CD14-positive monocyte (primary cell): ENCODE measurements around the gene TRIM40. TPM values are rescaled to one million over a fixed set of nuclear protein-coding genes. Genes with fewer than 3 reads are reported as not detected.

ENCODE experiments used
- DNase-seq, 3 donors: peaks; one replicate each; pipeline ENCODE4 v3.0.0-alpha.2; 2011 to 2022
- H2AFZ ChIP-seq: 2 replicates; pipeline ENCODE4 v1.6.0; 2012; ENCODE audit warnings: mild to moderate bottlenecking, low read depth, low read length, inconsistent platforms; ENCODE audit not compliant: insufficient read depth, poor library complexity, severe bottlenecking
- H3K27ac ChIP-seq, 2 donors: 1 replicate in 1 of 2; 2 replicates in 1 of 2; pipeline ENCODE4 v1.5.1; 2012 to 2013; ENCODE audit warnings: low read length in 2 of 2, control low read depth in 1 of 2, inconsistent platforms in 1 of 2, low read depth in 1 of 2, mild to moderate bottlenecking in 1 of 2
- H3K27me3 ChIP-seq, 2 donors: one replicate each; pipeline versions ENCODE4 v1.6.0 to v1.6.1; 2011 to 2013; ENCODE audit warnings: low read length in 2 of 2; ENCODE audit not compliant: control insufficient read depth in 2 of 2, insufficient read depth in 2 of 2
- H3K36me3 ChIP-seq, 2 donors: replicated peaks in 1 of 2; 1 replicate in 1 of 2; 2 replicates in 1 of 2; pipeline versions ENCODE4 v1.5.1 to v1.6.1; 2012 to 2013; ENCODE audit warnings: low read length in 2 of 2, control low read depth in 1 of 2, inconsistent platforms in 1 of 2, mild to moderate bottlenecking in 1 of 2; ENCODE audit not compliant: insufficient read depth in 2 of 2, control insufficient read depth in 1 of 2
- H3K4me1 ChIP-seq, 2 donors: 1 replicate in 1 of 2; 2 replicates in 1 of 2; pipeline versions ENCODE4 v1.5.1 to v1.6.1; 2012 to 2013; ENCODE audit warnings: low read length in 2 of 2, control low read depth in 1 of 2, inconsistent platforms in 1 of 2, mild to moderate bottlenecking in 1 of 2, moderate library complexity in 1 of 2; ENCODE audit not compliant: insufficient read depth in 2 of 2, control insufficient read depth in 1 of 2
- H3K4me2 ChIP-seq: replicated peaks from 2 replicates; pipeline ENCODE3; 2012; ENCODE audit warnings: low read length, moderate library complexity, mild to moderate bottlenecking; ENCODE audit not compliant: poor library complexity, severe bottlenecking; ENCODE audit errors: extremely low read depth
- H3K4me3 ChIP-seq, 3 experiments: fragments of 200-600 bp in 1 of 3; sonication (generic) in 1 of 3; replicated peaks in 1 of 3; 1 replicate in 2 of 3; 2 replicates in 1 of 3; pipeline ENCODE4 v1.5.1; 2011 to 2013; ENCODE audit warnings: low read length in 3 of 3, mild to moderate bottlenecking in 3 of 3, control low read depth in 2 of 3, low read depth in 2 of 3, inconsistent platforms in 1 of 3, moderate library complexity in 1 of 3
- H3K79me2 ChIP-seq: 2 replicates; pipeline ENCODE4 v1.6.0; 2012; ENCODE audit warnings: mild to moderate bottlenecking, control low read depth, inconsistent platforms, low read length, moderate library complexity; ENCODE audit not compliant: insufficient read depth
- H3K9ac ChIP-seq: 2 replicates; pipeline ENCODE4 v1.6.0; 2017; ENCODE audit warnings: low read length, mild to moderate bottlenecking; ENCODE audit not compliant: insufficient read depth, poor library complexity, severe bottlenecking
- H3K9me3 ChIP-seq, 2 donors: replicated peaks in 1 of 2; 1 replicate in 1 of 2; 2 replicates in 1 of 2; pipeline versions ENCODE4 v1.5.1 to v1.6.1; 2012 to 2013; ENCODE audit warnings: low read length in 2 of 2, control low read depth in 1 of 2; ENCODE audit not compliant: control insufficient read depth in 1 of 2, insufficient read depth in 1 of 2
- H4K20me1 ChIP-seq: 2 replicates; pipeline ENCODE4 v1.6.0; 2012; ENCODE audit warnings: mild to moderate bottlenecking, low read length, control low read depth, moderate library complexity; ENCODE audit not compliant: insufficient read depth
- H3K27ac Mint-ChIP-seq, 7 donors: one replicate each; pipeline ENCODE4 v1.8.0; 2020; ENCODE audit warnings: mild to moderate bottlenecking in 7 of 7, mixed read lengths in 7 of 7, moderate library complexity in 6 of 7, inconsistent platforms in 2 of 7
- H3K27me3 Mint-ChIP-seq, 3 donors: one replicate each; pipeline ENCODE4 v1.8.0; 2021 to 2022; ENCODE audit warnings: low read depth in 3 of 3, mild to moderate bottlenecking in 3 of 3, mixed read lengths in 3 of 3, moderate library complexity in 3 of 3, inconsistent platforms in 1 of 3
- H3K36me3 Mint-ChIP-seq, 2 donors: one replicate each; pipeline ENCODE4 v1.8.0; 2020; ENCODE audit warnings: mixed read lengths in 2 of 2, inconsistent platforms in 1 of 2, mild to moderate bottlenecking in 1 of 2
- H3K4me1 Mint-ChIP-seq: one replicate; pipeline ENCODE4 v1.8.0; 2020; ENCODE audit warnings: mild to moderate bottlenecking, mixed read lengths
- H3K4me3 Mint-ChIP-seq, 2 donors: one replicate each; pipeline ENCODE4 v1.8.0; 2020; ENCODE audit warnings: mild to moderate bottlenecking in 2 of 2, mixed read lengths in 2 of 2, moderate library complexity in 1 of 2
- H3K9me3 Mint-ChIP-seq, 7 donors: one replicate each; pipeline ENCODE4 v1.8.0; 2020 to 2022; ENCODE audit warnings: mixed read lengths in 7 of 7, mild to moderate bottlenecking in 6 of 7, moderate library complexity in 6 of 7, inconsistent platforms in 2 of 7
- CTCF ChIP-seq: fragments of 200-600 bp; IDR thresholded peaks from one replicate; pipeline ENCODE4 v1.8.0; 2022; ENCODE audit warnings: antibody characterized with exemption, mild to moderate bottlenecking
- WGBS: methylation state at CpG from one replicate; pipeline ENCODE4 v1.1.5; 2013; ENCODE audit warnings: missing lambda C conversion rate; ENCODE audit not compliant: insufficient coverage; 5-methylcytosine and 5-hydroxymethylcytosine counted together
- intact Hi-C, 2 donors: fragments of 100-400 bp; cut with micrococcal nuclease; formaldehyde crosslinking; loops; one replicate each; pipeline versions ENCODE4 v1.15.0 to v1.15.1; 2023
- polyA plus RNA-seq, 3 donors: library from polyadenylated mRNA; depleted of rRNA in 1 of 3; unstranded in 2 of 3; stranded (reverse) in 1 of 3; fragments of 300-500 nt in 2 of 3; fragments of >200 nt in 1 of 3; fragmentation: Illumina TruSeq in 2 of 3; gene quantifications; 1 replicate in 2 of 3; 2 replicates in 1 of 3; pipeline ENCODE4 v1.2.3, GENCODE V29; 2012 to 2021

Gene TRIM40
- polyA plus RNA-seq, 3 donors = not detected

GRCh38 chr6:30131947-30132497 is 3.9 kb upstream of the TRIM40 start:
- Histone ChIP-seq H3K9ac (no peak overlapping the region), H3K27ac (no peak overlapping the region), H3K9me3 (peaks cover 0 to 9% of the 10 kb centered on the region in 2 donors), H3K27me3 (peaks cover 41 to 67% of the 10 kb centered on the region in 2 donors), H3K79me2 (no peaks in the 10 kb centered on the region), H3K4me2 (no peak overlapping the region), H4K20me1 (no peaks in the 10 kb centered on the region), H3K4me3 (no peak overlapping the region), H3K4me1 (peaks cover 3 to 8% of the 10 kb centered on the region in 2 donors), H3K36me3 (no peaks in the 10 kb centered on the region), H2AFZ (no peak overlapping the region)
- H3K4me3 Mint-ChIP-seq = peak overlapping the region in 1 of 2 donors; percentile 73
- H3K27me3 Mint-ChIP-seq = peaks cover 59 to 63% (median 61%) of the 10 kb centered on the region in 3 donors
- no CpG with 5 or more reads among the region's 2 CpGs for WGBS
- no peak overlapping the region for H3K27ac Mint-ChIP-seq
- peaks cover 0 to 6% (median 2%) of the 10 kb centered on the region in 7 donors for H3K9me3 Mint-ChIP-seq
- TF ChIP-seq CTCF = no peak
- H3K4me1 Mint-ChIP-seq = peaks cover 15% of the 10 kb centered on the region
- intact Hi-C loops = loop anchor here in 1 of 2 donors (2.0 kb wide), 1 partner anchor 29 kb away; no protein-coding TSS in a partner anchor
- H3K36me3 Mint-ChIP-seq = peaks cover 0 to 2% of the 10 kb centered on the region in 2 donors
- no peak for DNase-seq

GRCh38 chr6:30135147-30135546 is 793 bp upstream of the TRIM40 start:
- Mint-ChIP-seq H3K27ac (no peak overlapping the region), H3K4me3 (no peak overlapping the region), H3K9me3 (peaks cover 0 to 2% (median 0%) of the 10 kb centered on the region in 7 donors), H3K27me3 (peaks cover 32 to 36% (median 34%) of the 10 kb centered on the region in 3 donors), H3K4me1 (peaks cover 9% of the 10 kb centered on the region), H3K36me3 (peaks cover 0 to 2% of the 10 kb centered on the region in 2 donors)
- H3K79me2 ChIP-seq = no peaks in the 10 kb centered on the region
- intact Hi-C loops = no loop called here
- H3K9me3 ChIP-seq = no peaks in the 10 kb centered on the region
- peaks cover 0 to 1% of the 10 kb centered on the region in 2 donors for H3K4me1 ChIP-seq
- no peaks in the 10 kb centered on the region for H4K20me1 ChIP-seq
- H3K4me2 ChIP-seq = no peak overlapping the region
- H3K27me3 ChIP-seq = peaks cover 20 to 36% of the 10 kb centered on the region in 2 donors
- WGBS = no CpG with 5 or more reads among the region's 2 CpGs
- no peaks in the 10 kb centered on the region for H3K36me3 ChIP-seq
- H2AFZ ChIP-seq = no peak overlapping the region
- TF ChIP-seq CTCF = no peak
- no peak overlapping the region for H3K27ac ChIP-seq
- H3K4me3 ChIP-seq = no peak overlapping the region
- no peak for DNase-seq
- H3K9ac ChIP-seq = no peak overlapping the region
